Astrocyte of the hippocampus (primary cell): ENCODE measurements around the gene RASIP1.
A peak's percentile ranks its signal among the peaks of the same experiment; 100 is the strongest.

Experiments used
- DNase-seq: peaks from one replicate; pipeline ENCODE4 v3.0.0; 2011; ENCODE audit warnings: low read depth, low spot score

Gene RASIP1

DNA sequence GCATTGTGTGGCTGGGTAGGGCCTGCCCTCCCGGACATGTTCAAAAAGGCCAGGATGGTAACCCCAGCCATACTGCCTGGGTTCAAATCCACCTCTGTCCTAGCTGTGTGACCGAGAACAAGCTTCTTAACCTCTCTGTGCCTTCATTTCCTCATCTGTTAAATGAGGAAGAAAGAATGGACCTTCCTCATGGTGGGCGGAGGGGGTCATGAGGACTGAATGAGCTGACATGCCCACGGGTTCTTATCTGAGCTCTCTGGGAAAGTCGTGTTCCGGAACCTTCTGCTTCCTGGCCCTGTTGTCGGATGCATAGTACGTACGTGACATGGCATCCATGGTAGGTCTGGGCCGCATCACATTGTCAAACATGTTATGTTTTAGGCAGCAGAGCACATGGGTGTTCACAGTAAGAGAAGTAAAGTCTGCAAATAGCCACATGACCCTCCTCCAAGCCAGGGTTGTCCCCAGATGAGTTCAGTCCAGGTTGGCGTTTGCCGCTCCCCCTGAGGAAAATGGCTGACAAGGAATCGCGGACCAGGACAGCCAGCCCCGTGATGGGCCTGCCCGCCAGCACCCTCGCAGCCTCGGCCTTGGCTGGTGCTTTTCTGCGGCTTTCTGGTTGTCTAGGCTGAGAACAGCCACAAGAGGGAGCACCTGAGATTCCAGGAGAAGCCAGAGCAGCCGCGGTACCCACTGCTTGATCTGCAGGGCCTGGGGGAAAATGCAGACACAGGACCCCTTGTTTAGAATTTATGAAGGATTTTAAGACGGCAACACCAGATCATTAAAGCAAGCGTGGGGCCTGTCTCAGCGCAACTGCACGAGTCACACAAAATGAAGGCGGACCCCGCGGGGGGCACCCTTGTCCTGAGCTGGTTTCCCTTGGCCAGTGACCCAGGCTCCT, 65.2 kb downstream of the RASIP1 start:
- peak; percentile 91 for DNase-seq

DNA sequence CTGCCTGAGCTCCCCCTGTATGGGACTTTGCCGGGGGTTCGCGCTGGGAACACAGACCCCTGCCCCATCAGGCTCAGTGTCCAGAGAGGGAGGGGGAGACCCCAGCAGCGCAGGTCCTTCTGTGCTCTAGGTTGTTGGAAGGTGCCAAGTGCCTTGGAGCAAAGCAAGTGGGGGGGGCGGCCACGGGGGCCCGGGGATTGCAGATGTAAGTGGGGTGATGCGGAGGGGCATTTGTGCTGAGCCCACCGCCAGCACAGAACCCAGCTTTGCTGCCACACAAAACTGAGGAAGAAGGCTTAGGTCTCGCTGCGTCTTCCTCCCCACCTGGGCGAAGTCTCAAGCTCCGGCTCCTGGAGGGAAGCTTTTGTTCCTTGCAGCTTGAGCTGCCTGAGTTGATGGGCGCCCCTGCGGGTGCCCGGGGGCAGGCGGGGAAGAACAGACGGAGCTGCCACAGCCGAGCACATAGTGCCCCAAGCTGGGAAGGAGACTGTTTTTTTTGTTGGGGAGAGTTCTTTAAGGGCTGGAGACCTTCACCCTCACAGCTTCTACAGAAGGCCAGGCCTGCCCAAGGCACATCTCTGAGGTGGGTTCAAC, 66.1 kb downstream of the RASIP1 start:
- DNase-seq, result no peak

DNA sequence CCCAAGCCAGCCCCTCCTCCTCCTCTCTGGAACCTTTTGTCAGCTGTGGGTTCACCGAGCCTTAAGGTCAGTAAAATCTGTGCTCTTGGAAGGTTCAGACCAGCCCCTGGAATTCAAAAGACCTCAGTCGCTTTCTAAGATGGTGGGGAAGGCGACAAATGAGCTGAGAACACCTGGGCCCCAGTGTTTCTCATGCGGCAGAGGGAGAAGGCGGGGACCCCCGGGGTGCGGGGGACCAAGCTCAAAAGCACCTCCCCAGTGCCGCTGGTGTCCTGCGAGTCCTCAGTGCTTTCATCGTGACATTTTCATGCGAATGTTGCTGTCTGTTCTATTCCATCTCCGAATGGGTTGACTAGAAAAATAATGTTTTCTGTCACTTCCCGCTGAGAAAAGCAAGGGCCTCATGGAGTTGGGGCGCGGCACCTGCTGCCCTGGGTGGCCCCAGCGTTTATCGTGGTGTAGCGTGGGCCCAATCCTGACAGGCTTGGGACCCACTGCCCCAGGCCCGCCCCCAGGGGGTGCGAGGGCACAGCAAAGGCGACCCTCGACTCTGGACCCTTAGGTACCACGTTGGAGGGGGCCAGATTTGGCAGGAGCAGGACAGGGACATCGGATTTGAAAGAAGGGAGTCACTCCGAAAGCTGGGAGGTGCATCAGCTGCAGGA, 66.8 kb downstream of the RASIP1 start:
- DNase-seq, result no peak

DNA sequence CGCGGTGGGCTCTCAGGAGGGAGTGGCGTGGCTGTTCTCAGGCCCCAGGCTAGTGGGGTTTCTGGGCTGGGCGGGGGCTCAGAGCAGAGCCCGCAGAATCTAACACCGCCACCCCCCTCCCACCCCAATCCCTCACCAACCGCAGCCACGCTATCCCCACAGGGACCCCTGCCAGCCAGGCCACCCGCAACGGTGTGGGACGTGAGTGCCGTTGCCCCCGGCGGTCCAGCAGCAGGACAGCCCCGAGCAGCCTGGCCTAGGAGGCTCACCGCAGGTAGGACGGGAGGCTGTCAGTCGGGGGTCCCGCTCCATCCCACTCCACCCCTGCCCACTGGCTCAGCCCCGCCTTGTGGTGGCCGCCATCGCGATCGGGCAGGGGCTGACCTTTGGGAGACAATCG, 67.4 kb downstream of the RASIP1 start, which contains the start of gene NTN5:
TSS of gene NTN5 (minus strand) at position 24 of the 400 bp plus-strand sequence. CDS start 2,031 bp downstream, outside the sequence.
- no peak for DNase-seq

DNA sequence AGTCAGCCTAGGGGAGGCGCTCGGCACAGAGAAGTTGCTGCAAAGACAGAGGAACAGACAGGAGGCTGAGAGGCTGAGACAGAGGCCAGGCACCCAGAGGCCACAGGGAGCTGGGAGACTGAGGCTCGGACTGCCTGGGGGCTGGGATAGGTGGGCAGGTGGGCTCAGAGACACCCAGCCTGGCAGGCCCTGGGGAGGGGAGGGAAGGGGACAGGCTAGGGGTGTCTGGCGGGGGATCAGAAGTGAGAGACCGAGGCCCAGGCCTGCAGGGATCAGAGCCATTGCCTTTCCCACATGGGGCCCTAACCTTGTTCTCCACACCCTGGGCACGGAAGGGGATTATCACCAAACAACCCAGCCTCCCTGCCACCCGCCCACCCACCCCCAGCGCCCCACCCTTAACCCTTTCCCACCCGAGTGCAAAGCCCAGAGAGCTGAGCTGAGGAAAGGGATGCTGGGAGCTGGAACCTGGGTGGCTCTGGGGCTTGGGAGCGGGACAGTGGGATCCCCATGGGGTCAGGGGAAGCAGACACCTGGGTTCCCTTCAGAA, 68.9 kb downstream of the RASIP1 start:
- DNase-seq, result no peak

DNA sequence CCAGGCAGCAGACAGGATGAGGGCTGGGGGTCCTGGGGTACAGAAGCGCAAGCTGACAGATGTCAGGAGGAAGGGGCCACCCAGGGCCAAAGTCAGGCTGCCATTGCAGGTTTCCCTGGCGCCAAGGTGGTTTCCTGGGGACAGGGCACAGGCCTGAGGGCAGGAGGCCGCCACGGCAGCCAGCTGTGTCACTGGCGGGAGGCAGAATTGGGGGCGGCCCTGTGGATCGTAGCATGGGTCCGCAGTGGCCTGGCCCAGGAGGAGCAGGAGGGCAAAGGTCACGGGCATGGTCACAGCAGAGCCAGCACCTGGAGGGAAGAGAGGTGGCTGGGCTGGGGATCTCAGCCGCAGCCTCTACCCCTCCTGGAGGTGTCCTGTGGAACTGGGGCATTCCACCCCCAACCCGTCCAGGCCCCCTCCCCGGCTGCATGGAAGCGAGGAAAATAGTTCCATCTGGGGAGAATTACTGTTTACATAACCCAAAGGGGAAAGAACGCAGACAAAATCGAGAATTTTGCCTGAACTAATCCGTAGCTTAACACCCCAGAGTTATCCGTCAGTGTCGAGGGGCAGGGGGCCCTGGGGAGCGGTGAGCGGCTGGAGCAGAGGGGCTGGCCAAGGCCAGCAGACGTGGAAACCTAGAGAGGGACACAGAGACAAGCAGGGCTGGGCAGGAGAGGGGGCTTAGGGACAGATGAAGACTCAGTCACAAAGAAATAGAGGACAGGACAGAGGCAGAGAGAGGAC, 69.5 kb downstream of the RASIP1 start:
- no peak for DNase-seq
